ENCODE measurements around the gene CARD19.
"Not testable (repeated sequence)": the region's sequence is repeated elsewhere in the genome, so short reads cannot be mapped to it uniquely, and the experiment has no call there.

Gene CARD19

DNA sequence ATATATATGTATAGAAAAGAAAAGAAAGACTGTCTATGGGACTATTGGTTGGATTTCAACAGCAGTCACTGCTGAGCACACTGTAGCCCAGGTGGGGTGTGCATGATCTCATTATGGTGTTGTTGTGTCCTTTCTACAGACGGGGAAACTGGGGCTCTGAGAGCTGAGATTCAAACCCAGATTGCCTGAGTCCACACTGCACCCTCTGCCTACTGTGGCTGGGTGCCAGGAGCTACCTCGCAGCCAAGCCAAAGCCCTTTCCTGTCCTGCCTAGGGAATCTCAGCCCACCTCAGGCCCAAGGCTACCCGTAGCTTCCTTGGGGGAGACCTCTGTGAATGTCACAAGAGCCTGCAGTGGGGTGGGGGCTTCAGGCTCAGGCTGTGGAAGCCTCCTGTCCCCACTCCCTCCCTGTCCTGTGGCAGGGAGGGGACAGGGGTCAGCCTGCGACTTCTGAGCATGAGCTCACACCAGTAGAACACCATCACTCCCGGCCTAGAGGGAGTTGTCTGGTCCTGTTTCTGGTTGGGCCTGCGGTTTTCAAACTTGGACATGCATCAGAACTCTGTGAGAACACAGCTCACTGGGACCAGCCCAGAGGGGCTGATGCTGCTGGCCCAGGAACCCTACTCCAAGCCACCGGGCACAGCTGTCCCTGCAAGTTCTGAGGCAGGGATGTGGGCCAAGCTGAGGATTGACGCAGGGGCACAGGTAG lies 45.9 kb downstream of the CARD19 start:
- no peak overlapping the region for H3K9ac ChIP-seq (ENCODE audit: low read length)
- H4K20me1 ChIP-seq (ENCODE audit: insufficient read depth, low read length), result no peaks in the 10 kb centered on the region
- DNase-seq, result no peak

GRCh38 chr9:93143830-93144530 lies 48.0 kb downstream of the CARD19 start:
- Histone ChIP-seq H3K4me3 (ENCODE audit: low read length) (no peak overlapping the region), H3K4me1 (ENCODE audit: low read length) (peaks cover 15% of the 10 kb centered on the region), H3K9me3 (replicated peaks; ENCODE audit: insufficient read depth, low read length) (no peaks in the 10 kb centered on the region), H3F3A (ENCODE audit: insufficient read depth, low read length) (no peaks in the 10 kb centered on the region), H3K9me2 (replicated peaks; ENCODE audit: insufficient read depth, low read length) (no peaks in the 10 kb centered on the region), H3K36me3 (replicated peaks; ENCODE audit: insufficient read depth, low read length) (no peaks in the 10 kb centered on the region), H4K20me1 (ENCODE audit: insufficient read depth, low read length) (no peaks in the 10 kb centered on the region), H3K79me2 (ENCODE audit: low read length) (no peaks in the 10 kb centered on the region), H2AFZ (ENCODE audit: low read length) (peak overlapping the region; percentile 61), H3K27me3 (replicated peaks; ENCODE audit: insufficient read depth, low read length) (no peaks in the 10 kb centered on the region), H3K9ac (ENCODE audit: low read length) (no peak overlapping the region), H3K27ac (ENCODE audit: low read length) (peak overlapping the region; percentile 5; the same call in 1 of the 2 replicates), H3K4me2 (ENCODE audit: low read depth, low read length) (peak overlapping the region; percentile 20)
- TF ChIP-seq EZH2 (optimal IDR thresholded peaks at IDR 0.05; ENCODE audit: low read depth, low read length), result no peak
- TF ChIP-seq, protein P1, sequence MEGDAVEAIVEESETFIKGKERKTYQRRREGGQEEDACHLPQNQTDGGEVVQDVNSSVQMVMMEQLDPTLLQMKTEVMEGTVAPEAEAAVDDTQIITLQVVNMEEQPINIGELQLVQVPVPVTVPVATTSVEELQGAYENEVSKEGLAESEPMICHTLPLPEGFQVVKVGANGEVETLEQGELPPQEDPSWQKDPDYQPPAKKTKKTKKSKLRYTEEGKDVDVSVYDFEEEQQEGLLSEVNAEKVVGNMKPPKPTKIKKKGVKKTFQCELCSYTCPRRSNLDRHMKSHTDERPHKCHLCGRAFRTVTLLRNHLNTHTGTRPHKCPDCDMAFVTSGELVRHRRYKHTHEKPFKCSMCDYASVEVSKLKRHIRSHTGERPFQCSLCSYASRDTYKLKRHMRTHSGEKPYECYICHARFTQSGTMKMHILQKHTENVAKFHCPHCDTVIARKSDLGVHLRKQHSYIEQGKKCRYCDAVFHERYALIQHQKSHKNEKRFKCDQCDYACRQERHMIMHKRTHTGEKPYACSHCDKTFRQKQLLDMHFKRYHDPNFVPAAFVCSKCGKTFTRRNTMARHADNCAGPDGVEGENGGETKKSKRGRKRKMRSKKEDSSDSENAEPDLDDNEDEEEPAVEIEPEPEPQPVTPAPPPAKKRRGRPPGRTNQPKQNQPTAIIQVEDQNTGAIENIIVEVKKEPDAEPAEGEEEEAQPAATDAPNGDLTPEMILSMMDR (IDR thresholded peaks at IDR 0.05; ENCODE audit: low read length), result no peak
- TF ChIP-seq EZH2phosphoT487 (IDR thresholded peaks at IDR 0.05; ENCODE audit: low read length), result no peak
- DNase-seq, result peak; percentile 47

More for the DNA sequence above, 45.9 kb downstream of the CARD19 start:
- Histone ChIP-seq H2AFZ (ENCODE audit: low read length) (no peak overlapping the region), H3K4me3 (ENCODE audit: low read length) (no peak overlapping the region), H3F3A (ENCODE audit: insufficient read depth, low read length) (no peaks in the 10 kb centered on the region), H3K9me3 (replicated peaks; ENCODE audit: insufficient read depth, low read length) (no peaks in the 10 kb centered on the region), H3K9me2 (replicated peaks; ENCODE audit: insufficient read depth, low read length) (no peaks in the 10 kb centered on the region), H3K4me1 (ENCODE audit: low read length) (peaks cover 15% of the 10 kb centered on the region), H3K79me2 (ENCODE audit: low read length) (no peaks in the 10 kb centered on the region), H3K4me2 (ENCODE audit: low read depth, low read length) (no peak overlapping the region), H3K27me3 (replicated peaks; ENCODE audit: insufficient read depth, low read length) (no peaks in the 10 kb centered on the region), H3K27ac (ENCODE audit: low read length) (no peak overlapping the region), H3K36me3 (replicated peaks; ENCODE audit: insufficient read depth, low read length) (no peaks in the 10 kb centered on the region)
- TF ChIP-seq EZH2 (optimal IDR thresholded peaks at IDR 0.05; ENCODE audit: low read depth, low read length) (no peak), EZH2phosphoT487 (IDR thresholded peaks at IDR 0.05; ENCODE audit: low read length) (no peak)
- TF ChIP-seq, protein P1 (IDR thresholded peaks at IDR 0.05; ENCODE audit: low read length), result no peak

DNA sequence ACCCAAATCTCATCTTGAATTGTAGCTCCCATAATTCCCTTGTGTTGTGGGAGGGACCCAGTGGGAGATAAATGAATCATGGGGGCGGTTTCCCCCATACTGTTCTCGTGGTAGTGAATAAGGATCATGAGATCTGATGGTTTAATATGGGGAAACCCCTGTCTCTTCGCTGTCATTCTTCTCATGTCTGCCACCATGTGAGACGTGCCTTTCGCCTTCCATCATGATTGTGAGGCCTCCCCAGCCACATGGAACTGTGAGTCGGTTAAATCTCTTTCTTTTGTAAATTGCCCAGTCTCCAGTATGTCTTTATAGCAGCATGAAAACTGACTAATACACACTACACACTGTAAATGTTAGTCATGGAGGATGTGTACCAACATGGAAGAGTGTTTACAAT lies 50.7 kb downstream of the CARD19 start:
- H3F3A ChIP-seq (ENCODE audit: insufficient read depth, low read length); H2AFZ ChIP-seq (ENCODE audit: low read length); H3K9me3 ChIP-seq (replicated peaks; ENCODE audit: insufficient read depth, low read length); H3K36me3 ChIP-seq (replicated peaks; ENCODE audit: insufficient read depth, low read length); H3K4me3 ChIP-seq (ENCODE audit: low read length); H3K27ac ChIP-seq (ENCODE audit: low read length); DNase-seq; H3K9ac ChIP-seq (ENCODE audit: low read length); H3K27me3 ChIP-seq (replicated peaks; ENCODE audit: insufficient read depth, low read length); H3K9me2 ChIP-seq (replicated peaks; ENCODE audit: insufficient read depth, low read length); H3K4me2 ChIP-seq (ENCODE audit: low read depth, low read length); H3K79me2 ChIP-seq (ENCODE audit: low read length); H4K20me1 ChIP-seq (ENCODE audit: insufficient read depth, low read length): not testable (repeated sequence)
- H3K4me1 ChIP-seq (ENCODE audit: low read length), result peaks cover 19% of the 10 kb centered on the region

DNA sequence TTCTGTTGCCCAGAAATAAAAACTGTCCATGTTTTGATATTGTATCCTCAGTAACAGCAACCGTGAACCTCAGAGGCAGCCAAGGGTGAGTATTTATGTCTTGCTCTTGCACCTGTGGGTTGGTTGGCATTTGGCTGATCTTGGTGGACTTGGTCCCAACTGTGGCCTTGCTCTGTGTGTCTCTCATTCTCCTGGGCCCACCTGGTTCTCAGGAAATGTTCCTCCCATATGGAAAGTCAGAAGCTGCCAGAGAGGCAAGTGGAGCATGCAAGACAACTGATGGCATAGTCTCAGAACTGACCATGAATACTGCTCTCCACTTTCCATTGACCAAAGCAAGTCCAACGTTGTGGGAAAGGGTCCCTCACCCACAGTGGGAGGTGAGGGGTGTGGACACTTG lies 51.6 kb downstream of the CARD19 start:
- TF ChIP-seq EZH2phosphoT487 (IDR thresholded peaks at IDR 0.05; ENCODE audit: low read length) (no peak), EZH2 (optimal IDR thresholded peaks at IDR 0.05; ENCODE audit: low read depth, low read length) (no peak)
- TF ChIP-seq, protein P1 (IDR thresholded peaks at IDR 0.05; ENCODE audit: low read length), result no peak
- Histone ChIP-seq H3K9ac (ENCODE audit: low read length) (no peak overlapping the region), H3K79me2 (ENCODE audit: low read length) (no peaks in the 10 kb centered on the region), H3F3A (ENCODE audit: insufficient read depth, low read length) (no peaks in the 10 kb centered on the region), H3K4me1 (ENCODE audit: low read length) (peaks cover 19% of the 10 kb centered on the region), H3K27me3 (replicated peaks; ENCODE audit: insufficient read depth, low read length) (no peaks in the 10 kb centered on the region), H3K9me2 (replicated peaks; ENCODE audit: insufficient read depth, low read length) (no peaks in the 10 kb centered on the region), H2AFZ (ENCODE audit: low read length) (no peak overlapping the region), H3K27ac (ENCODE audit: low read length) (no peak overlapping the region), H4K20me1 (ENCODE audit: insufficient read depth, low read length) (no peaks in the 10 kb centered on the region), H3K9me3 (replicated peaks; ENCODE audit: insufficient read depth, low read length) (no peaks in the 10 kb centered on the region), H3K4me2 (ENCODE audit: low read depth, low read length) (no peak overlapping the region), H3K36me3 (replicated peaks; ENCODE audit: insufficient read depth, low read length) (no peaks in the 10 kb centered on the region), H3K4me3 (ENCODE audit: low read length) (no peak overlapping the region)
- DNase-seq, result no peak

Measured in MM.1S (cell line).